Aorta (tissue), 5 donors: ENCODE data around the gene FUT2. TPM values are rescaled to one million over a fixed set of nuclear protein-coding genes. Genes with fewer than 3 reads are reported as not detected.

Experiments used
- ATAC-seq: fragments of 200-7000 bp; cut with Tn5 transposase; one replicate; pipeline ENCODE4 v1.9.1; 2022; ENCODE audit warnings: moderate library complexity; ENCODE audit not compliant: low FRiP score
- DNase-seq, 2 donors: peaks; one replicate each; pipeline ENCODE4 v3.0.0-alpha.2; 2020
- H3K27ac ChIP-seq, 2 donors: one replicate each; pipeline ENCODE4 v1.5.1; 2013; ENCODE audit warnings: low read length in 2 of 2, mild to moderate bottlenecking in 2 of 2, moderate library complexity in 2 of 2, control low read depth in 1 of 2, inconsistent platforms in 1 of 2, low read depth in 1 of 2
- H3K27me3 ChIP-seq, 2 donors: one replicate each; pipeline ENCODE4 v1.6.1; 2013; ENCODE audit warnings: control low read depth in 1 of 2, low read length in 1 of 2, mild to moderate bottlenecking in 1 of 2, moderate library complexity in 1 of 2; ENCODE audit not compliant: insufficient read depth in 2 of 2, control insufficient read depth in 1 of 2
- H3K36me3 ChIP-seq, 2 donors: one replicate each; pipeline ENCODE4 v1.6.1; 2013; ENCODE audit warnings: control low read depth in 1 of 2, low read length in 1 of 2, mild to moderate bottlenecking in 1 of 2; ENCODE audit not compliant: insufficient read depth in 2 of 2, control insufficient read depth in 1 of 2
- H3K4me1 ChIP-seq, 2 donors: one replicate each; pipeline ENCODE4 v1.6.1; 2013; ENCODE audit warnings: low read length in 2 of 2, control low read depth in 1 of 2, mild to moderate bottlenecking in 1 of 2, moderate library complexity in 1 of 2; ENCODE audit not compliant: insufficient read depth in 2 of 2, control insufficient read depth in 1 of 2
- H3K4me3 ChIP-seq, 2 donors: one replicate each; pipeline ENCODE4 v1.5.1; 2013; ENCODE audit warnings: low read length in 2 of 2, control low read depth in 1 of 2, mild to moderate bottlenecking in 1 of 2
- H3K9me3 ChIP-seq: one replicate; pipeline ENCODE4 v1.6.1; 2013; ENCODE audit warnings: mild to moderate bottlenecking, low read length; ENCODE audit not compliant: control insufficient read depth
- WGBS, 2 donors: extraction: QIAGEN DNeasy Blood & Tissue Kit; methylation state at CpG; one replicate each; pipeline ENCODE4 v1.1.7; 2013; 5-methylcytosine and 5-hydroxymethylcytosine counted together
- intact Hi-C, 2 donors: fragments of 100-400 bp; cut with DNase I; formaldehyde crosslinking; loops; one replicate each; pipeline versions ENCODE4 v1.14.2 to v1.15.0; 2022
- polyA plus RNA-seq, 2 donors: library from polyadenylated mRNA; stranded (reverse); fragments of 200-250 nt; gene quantifications; one replicate each; pipeline ENCODE4 v1.2.3, GENCODE V29; 2013
- total RNA-seq, 2 donors: library from RNA; stranded (reverse); fragmentation: NEBNext Ultra II Directional; extraction: Animal tissue kit (Norgen Biotek cat#: 25700); gene quantifications; one replicate each; pipeline ENCODE4 v1.2.1, GENCODE V29; 2021
- donor health status: healthy with polysubstance abuse.
- donor health status: Bipolar disorder and iron deficiency.
- donor health status: DM: no; HTN: no; CAD: no.
- donor health status: DM: no; HTN: no; CAD: no.
- donor health status: DM: yes; HTN: yes; CAD: no.

The FUT2 gene
- total and polyA plus RNA-seq, 4 donors: 2.8 TPM; not detected in 3

DNA sequence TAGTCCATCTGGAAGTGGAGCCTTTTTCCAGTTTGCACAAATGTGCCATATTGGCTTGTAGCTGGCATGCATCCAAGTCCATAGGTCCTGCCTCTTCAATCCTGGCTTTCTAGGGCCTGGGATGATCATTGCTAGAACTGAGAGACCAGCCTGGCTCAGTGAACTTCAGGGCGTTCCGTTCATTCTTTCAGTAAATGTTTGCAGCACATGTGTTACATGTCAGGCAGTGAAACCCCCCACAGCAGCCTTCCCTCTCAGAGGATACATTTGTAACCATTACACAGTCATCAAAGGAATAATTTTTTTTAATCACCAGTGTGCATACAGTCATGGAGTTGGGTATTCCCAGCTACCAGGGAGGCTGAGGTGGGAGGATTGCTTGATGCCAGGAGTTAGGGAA lies 9.7 kb downstream of the FUT2 start:
- no peak for DNase-seq
- 70 to 71% methylated on average over 2 of the region's 2 CpGs for WGBS, 2 donors
- H3K36me3 ChIP-seq: no peaks in the 10 kb centered on the region
- no peak overlapping the region for H3K27ac ChIP-seq
- H3K4me3 ChIP-seq: no peak overlapping the region
- ATAC-seq: no peak
- H3K27me3 ChIP-seq: no peaks in the 10 kb centered on the region
- no peaks in the 10 kb centered on the region for H3K4me1 ChIP-seq
- intact Hi-C loops: no loop called here
- no peaks in the 10 kb centered on the region for H3K9me3 ChIP-seq

DNA sequence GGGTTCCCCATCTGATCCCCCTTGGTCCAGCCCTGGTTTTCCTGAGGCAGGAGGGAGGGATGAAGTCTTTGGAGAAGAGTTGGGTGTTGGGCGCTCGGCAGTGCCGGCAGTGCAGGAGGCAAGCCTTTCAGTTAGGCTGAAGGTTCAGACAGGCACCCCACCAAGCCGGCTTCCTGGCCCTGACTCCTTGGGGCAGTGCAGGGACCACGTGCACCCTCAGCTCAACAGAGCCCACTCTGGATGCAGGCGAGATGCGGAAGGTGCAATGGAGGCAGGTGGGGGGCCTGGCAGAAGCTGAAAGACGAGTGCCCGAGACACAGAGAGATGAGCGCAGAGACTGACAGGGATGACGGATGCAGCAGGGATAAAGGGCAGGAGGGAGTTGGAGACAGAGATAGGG lies 12.7 kb downstream of the FUT2 start:
- 40% methylated on average over 11 of the region's 11 CpGs for WGBS, 2 donors
- intact Hi-C loops: no loop called here
- Histone ChIP-seq H3K27me3 (no peaks in the 10 kb centered on the region), H3K36me3 (no peaks in the 10 kb centered on the region), H3K27ac (no peak overlapping the region), H3K9me3 (no peaks in the 10 kb centered on the region), H3K4me1 (no peaks in the 10 kb centered on the region), H3K4me3 (no peak overlapping the region)
- no peak for DNase-seq
- ATAC-seq: no peak

DNA sequence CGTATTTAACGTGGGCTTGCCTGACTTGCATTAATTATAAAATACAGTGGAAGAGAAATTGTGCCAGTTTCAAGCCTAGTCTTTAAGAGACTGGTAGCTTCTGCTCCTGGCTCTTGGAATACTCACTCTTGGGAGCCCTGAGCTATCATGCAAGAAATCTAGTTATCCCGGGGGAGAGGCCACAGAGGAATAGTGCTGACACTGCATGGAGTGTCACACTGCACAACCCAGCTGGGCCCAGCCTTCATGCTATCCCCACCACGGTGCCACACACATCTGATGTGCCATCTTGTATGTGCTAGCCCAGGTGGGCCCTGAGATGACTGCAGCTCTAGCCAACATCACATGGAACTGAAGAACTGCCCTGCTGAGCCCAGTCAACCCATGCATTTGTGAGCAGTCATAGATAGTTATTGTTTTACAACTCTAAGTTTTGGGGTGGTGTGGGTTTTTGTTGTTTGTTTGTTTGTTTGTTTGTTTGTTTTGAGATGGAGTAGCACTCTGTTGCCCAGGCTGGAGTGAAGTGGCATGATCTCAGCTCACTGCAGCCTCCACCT lies 15.4 kb downstream of the FUT2 start:
- Histone ChIP-seq H3K4me3 (no peak overlapping the region), H3K27ac (no peak overlapping the region), H3K36me3 (no peaks in the 10 kb centered on the region), H3K9me3 (no peaks in the 10 kb centered on the region), H3K4me1 (no peaks in the 10 kb centered on the region), H3K27me3 (no peaks in the 10 kb centered on the region)
- intact Hi-C loops: no loop called here
- WGBS, 2 donors: 85 to 90% methylated on average over 4 of the region's 4 CpGs
- ATAC-seq: no peak
- DNase-seq: no peak

DNA sequence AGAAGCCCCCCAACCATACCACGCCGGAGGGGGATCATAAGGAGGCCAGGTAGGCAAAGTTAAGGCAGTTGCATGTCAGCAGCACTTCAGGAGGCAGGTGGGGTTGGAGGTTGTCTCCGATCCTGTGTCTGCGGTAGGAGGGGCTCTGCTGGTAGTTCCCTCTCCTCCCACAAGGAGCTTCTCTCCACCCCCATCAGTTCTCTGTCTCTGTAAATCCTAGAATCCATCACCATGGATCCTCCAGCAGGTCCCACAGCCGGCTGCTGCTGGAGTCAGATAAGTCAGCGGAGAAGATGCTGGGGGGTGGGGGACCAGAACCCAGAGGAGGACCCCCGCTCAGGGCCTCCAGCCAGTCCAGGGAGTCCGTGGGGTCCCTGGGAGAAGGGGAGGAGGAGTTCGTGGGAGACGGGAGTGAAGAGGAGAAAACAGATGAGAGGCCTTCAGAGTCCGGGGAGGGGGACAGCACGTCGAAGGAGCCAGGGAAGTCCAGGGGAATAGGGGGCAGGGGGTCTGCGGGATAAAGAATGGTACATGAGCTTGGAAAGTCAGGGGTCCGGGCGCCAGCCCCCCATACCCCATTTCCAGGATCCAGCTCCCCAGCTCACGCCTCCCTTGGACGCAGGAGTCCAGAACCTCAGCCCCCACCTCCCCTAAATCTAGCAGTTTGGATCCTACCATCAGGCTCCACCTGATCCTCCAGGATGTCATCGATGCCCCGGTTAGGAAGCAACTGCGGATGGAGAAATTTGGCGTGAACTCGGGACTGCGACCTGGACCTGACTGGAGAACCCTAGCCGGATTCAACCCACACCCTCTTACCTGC lies 17.5 kb downstream of the FUT2 start:
- DNase-seq: no peak
- WGBS, 2 donors: 32 to 36% methylated on average over 25 of the region's 25 CpGs
- no peaks in the 10 kb centered on the region for H3K36me3 ChIP-seq
- no peak overlapping the region for H3K27ac ChIP-seq
- ATAC-seq: no peak
- no peaks in the 10 kb centered on the region for H3K27me3 ChIP-seq
- H3K9me3 ChIP-seq: no peaks in the 10 kb centered on the region
- peak overlapping the region; percentile 27 to 46 for H3K4me3 ChIP-seq
- no peaks in the 10 kb centered on the region for H3K4me1 ChIP-seq
- intact Hi-C loops: no loop called here

DNA sequence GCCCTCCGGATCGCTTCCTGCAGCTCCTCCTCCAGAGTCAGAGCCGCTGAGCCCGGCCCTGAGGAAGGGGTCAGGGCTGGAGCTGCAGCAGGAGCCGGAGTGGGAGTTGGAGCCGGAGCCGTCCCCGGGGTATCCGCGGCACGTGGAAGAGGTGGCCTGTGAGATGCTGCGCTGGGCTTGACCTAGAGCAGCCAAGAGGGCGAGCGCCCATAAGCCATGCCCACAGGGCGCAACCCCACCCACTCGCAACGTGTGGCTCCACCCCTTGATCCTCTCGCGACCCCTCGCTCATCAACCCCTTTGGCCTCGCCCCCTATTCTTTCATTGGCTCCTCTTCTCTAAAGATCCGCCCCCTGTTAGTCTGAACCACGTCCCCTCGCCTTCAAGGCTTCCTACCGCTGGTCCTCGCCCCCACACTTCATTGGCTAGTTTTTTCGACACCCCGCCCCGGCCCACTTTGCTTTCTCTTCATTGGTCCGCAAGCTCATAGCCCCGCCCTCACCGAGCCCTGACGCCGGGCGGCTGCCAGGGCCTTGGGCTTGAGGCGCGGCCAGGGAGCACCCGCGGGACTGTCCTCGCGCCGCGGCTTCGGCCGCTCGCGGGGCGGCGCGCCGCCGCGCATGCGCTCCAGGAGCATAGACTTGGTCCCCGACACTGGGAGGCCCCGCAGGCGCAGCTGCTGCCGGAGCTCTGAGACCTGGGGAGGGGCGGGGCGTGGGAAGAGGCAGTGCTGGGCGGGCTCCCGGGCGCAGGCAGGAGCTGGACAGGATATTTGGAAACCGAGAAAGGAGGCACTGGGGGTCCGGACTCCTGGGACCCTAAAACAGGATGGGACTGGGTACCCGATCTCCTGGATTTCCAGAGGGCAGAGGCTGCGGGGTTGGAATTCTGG lies 18.3 kb downstream of the FUT2 start:
- no peak overlapping the region for H3K27ac ChIP-seq
- H3K36me3 ChIP-seq: no peaks in the 10 kb centered on the region
- no peaks in the 10 kb centered on the region for H3K9me3 ChIP-seq
- peak overlapping the region; percentile 38 to 46 for H3K4me3 ChIP-seq
- 1% methylated on average over 64 to 67 of the region's 67 CpGs for WGBS, 2 donors
- H3K4me1 ChIP-seq: no peaks in the 10 kb centered on the region
- ATAC-seq: peak; percentile 96
- intact Hi-C loops: no loop called here
- H3K27me3 ChIP-seq: no peaks in the 10 kb centered on the region
- peak; percentile 99 for DNase-seq

- no peaks in the 10 kb centered on the region for H3K4me1 ChIP-seq
- H3K27me3 ChIP-seq: no peaks in the 10 kb centered on the region
- no peaks in the 10 kb centered on the region for H3K9me3 ChIP-seq
- intact Hi-C loops: loop anchor here in 1 of 2 donors (5.0 kb wide), 1 partner anchor 68 kb away; the partner anchor contains the start of gene CA11
- no peak overlapping the region for H3K27ac ChIP-seq
- peak overlapping the region in 1 of 2 donors; percentile 38 for H3K4me3 ChIP-seq
- DNase-seq: no peak
- ATAC-seq: no peak
- WGBS, 2 donors: 64 to 66% methylated on average over 26 of the region's 26 CpGs
- no peaks in the 10 kb centered on the region for H3K36me3 ChIP-seq
Measured at GRCh38 chr19:48714759-48715675, 19.2 kb downstream of the FUT2 start.

- Histone ChIP-seq H3K4me1 (no peaks in the 10 kb centered on the region), H3K27me3 (no peaks in the 10 kb centered on the region), H3K27ac (no peak overlapping the region), H3K4me3 (no peak overlapping the region), H3K9me3 (no peaks in the 10 kb centered on the region), H3K36me3 (no peaks in the 10 kb centered on the region)
- 72 to 77% methylated on average over 19 of the region's 19 CpGs for WGBS, 2 donors
- ATAC-seq (no peak), DNase-seq (no peak)
- intact Hi-C loops: loop anchor here in 1 of 2 donors (5.0 kb wide), 1 partner anchor 68 kb away; the partner anchor contains the start of gene CA11
Measured at GRCh38 chr19:48715681-48716171, 20.0 kb downstream of the FUT2 start.
